ENCODE measurements around the gene FBH1. TPM values are rescaled to one million over a fixed set of nuclear protein-coding genes. Genes with fewer than 3 reads are reported as not detected.
"Not testable (repeated sequence)": the region's sequence is repeated elsewhere in the genome, so short reads cannot be mapped to it uniquely, and the experiment has no call there.

The FBH1 gene
- total RNA-seq, 1 experiment from 2014 or later, result 54.3 TPM

DNA sequence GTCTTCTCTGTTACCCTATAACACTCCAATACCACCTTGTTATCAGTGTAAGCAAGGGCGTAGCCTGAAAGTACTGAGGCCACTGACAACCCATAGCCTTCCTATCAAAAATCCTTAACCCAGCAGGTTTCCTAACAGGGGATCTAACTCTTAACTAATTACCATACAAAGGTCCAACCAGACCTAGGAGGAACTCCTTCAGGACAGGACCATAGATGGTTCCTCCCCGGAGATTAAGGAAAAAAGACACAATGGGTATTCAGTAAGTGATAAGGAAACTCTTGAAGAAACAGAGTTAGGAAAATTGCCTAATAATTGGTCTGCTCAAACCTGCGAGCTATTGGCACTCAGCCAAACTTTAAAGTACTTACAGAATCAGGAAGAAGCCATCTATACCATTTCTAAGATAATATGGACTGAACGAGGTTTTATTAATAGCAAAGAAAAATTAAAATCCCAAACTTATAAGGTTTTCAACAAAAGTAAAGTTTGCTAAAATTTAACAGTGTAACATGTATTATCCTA lies 22.9 kb upstream of the FBH1 start:
- H3K36me3 ChIP-seq, H3K4me3 ChIP-seq, H3K27me3 ChIP-seq, DNase-seq, H3K9me3 ChIP-seq: not testable (repeated sequence)

DNA sequence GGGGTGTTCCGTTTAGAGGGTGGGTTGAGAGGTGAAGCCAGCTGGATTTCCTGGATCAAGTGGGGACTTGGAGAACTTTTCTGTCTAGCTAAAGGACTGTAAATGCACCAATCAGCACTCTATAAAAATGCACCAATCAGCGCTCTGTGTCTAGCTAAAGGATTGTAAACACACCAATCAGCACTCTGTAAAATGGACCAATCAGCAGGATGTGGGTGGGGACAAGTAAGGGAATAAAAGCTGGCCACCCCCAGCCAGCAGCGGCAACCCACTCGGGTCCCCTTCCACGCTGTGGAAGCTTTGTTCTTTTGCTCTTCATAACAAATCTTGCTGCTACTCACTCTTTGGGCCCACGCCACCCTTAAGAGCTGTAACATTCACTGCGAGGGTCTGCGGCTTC lies 21.7 kb upstream of the FBH1 start:
- not testable (repeated sequence) for H3K9me3 ChIP-seq, H3K36me3 ChIP-seq, H3K4me3 ChIP-seq, H3K27me3 ChIP-seq, DNase-seq

DNA sequence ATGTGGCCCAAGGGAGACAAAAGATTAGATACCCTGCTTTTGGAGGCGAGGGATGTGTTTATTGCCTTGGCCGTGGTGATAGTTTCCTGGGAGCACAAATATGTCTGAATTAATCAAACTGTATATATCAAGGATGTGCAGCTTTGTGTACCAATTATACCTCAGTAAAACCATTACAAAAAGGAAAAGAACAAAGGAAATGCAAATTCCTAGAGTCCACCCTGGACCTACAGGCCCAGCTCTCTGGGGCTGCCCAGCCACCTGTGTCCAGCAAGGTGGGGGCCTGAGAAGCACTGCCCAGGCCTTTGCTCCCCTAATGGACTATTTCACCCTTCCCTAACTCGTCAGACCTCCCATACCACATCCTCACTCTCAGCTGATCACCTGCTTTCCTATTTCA lies 20.9 kb upstream of the FBH1 start:
- H3K9me3 ChIP-seq, result peaks cover 3% of the 10 kb centered on the region
- no peak overlapping the region for H3K4me3 ChIP-seq
- DNase-seq, result no peak
- H3K36me3 ChIP-seq, result no peaks in the 10 kb centered on the region
- no peaks in the 10 kb centered on the region for H3K27me3 ChIP-seq

DNA sequence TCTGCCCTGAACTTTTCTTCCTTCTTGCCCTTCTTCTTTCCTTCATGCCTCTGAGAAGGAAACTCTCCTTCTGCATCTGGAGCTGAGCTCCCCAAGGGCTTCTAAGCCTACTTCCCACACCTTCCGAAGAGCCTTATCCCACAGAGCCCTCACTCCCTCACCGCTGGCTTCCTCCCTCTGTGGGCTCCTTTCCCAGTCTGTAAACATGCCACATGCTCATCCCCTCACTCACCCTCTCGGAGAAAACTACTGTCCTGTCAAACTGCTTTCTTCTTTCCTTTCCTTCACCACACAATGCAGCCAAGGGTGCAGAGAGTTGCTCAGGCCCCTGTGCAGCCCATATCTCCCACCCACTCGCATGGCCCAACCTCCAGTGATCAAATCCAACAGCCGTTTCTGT lies 18.4 kb upstream of the FBH1 start:
- no peaks in the 10 kb centered on the region for H3K27me3 ChIP-seq
- DNase-seq, result no peak

DNA sequence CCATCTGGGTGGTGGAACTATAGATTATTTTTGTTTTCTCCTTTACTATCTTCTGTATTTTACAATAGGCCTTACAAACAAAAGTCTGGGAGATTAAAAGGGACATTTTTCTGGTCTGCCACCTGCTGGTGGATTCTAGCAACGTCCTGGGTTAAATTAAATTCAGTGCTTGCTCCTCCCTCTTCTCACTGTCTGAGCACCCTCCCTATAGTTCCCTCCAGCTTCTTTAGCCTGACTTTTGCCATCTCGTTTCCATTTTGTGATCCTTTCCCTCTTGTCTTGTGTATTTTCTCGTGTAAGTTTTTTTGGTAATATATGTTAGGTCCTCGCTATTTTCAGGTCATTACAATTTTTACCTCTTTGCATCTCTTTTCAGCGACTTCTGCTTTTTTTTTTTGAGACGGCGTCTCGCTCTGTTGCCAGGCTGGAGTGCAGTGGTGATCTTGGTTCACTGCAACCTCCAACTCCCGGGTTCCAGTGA lies 16.5 kb upstream of the FBH1 start:
- Histone ChIP-seq H3K4me3 (no peak overlapping the region), H3K9me3 (peaks cover 2% of the 10 kb centered on the region), H3K36me3 (peaks cover 18% of the 10 kb centered on the region), H3K27me3 (no peaks in the 10 kb centered on the region)
- DNase-seq, result peak; percentile 32

More for the DNA sequence above, 18.4 kb upstream of the FBH1 start:
- peaks cover 7% of the 10 kb centered on the region; the same call in 1 of the 2 replicates for H3K36me3 ChIP-seq
- peaks cover 3% of the 10 kb centered on the region for H3K9me3 ChIP-seq
- H3K4me3 ChIP-seq, result no peak overlapping the region

DNA sequence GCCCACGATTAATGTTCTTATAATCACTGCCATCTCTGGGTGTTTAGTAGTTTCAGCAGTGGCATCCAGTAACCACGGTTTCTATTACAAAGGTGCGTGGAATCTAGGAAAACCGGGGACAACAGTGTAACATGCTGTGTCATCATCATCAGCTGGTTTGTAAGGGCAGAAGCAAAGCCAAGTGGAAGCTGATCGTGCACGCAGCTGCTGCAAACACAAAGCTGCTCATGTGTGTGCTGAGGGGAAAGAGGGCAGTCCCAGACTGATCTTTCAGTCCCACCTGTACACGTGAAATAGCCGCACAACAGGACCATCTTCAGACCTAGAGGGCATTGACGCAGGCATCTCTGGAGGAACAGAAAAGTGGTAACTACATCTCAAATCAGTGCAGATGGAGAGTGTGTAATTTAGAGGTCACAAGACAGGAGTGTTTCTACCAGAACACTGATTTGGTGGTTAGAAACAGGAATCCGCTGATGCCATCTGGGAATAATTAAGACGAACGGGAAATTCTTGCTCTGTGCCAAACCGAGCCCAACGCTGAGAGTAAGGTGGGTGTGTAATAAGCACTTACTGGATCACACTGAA lies 13.8 kb upstream of the FBH1 start:
- Histone ChIP-seq H3K36me3 (peaks cover 18% of the 10 kb centered on the region), H3K4me3 (no peak overlapping the region), H3K27me3 (no peaks in the 10 kb centered on the region), H3K9me3 (no peaks in the 10 kb centered on the region)
- no peak for DNase-seq

DNA sequence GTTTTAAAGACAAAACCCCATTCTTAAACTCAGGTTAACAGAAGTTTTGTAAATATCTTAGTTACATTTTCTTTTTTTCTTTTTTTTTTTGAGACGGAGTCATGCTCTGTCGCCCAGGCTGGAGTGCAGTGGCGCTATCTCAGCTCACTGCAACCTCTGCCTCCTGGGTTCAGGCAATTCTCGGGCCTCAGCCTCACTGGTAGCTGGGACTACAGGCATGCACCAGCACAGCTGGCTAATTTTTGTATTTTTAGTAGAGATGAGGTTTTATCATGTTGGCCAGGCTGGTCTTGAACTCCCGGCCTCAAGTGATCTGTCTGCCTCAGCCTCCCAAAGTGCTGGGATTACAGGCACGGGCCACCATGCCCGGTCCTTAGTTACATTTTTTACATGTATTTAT lies 13.0 kb upstream of the FBH1 start:
- not testable (repeated sequence) for H3K4me3 ChIP-seq, H3K9me3 ChIP-seq, H3K27me3 ChIP-seq, DNase-seq
- peaks cover 23% of the 10 kb centered on the region for H3K36me3 ChIP-seq

DNA sequence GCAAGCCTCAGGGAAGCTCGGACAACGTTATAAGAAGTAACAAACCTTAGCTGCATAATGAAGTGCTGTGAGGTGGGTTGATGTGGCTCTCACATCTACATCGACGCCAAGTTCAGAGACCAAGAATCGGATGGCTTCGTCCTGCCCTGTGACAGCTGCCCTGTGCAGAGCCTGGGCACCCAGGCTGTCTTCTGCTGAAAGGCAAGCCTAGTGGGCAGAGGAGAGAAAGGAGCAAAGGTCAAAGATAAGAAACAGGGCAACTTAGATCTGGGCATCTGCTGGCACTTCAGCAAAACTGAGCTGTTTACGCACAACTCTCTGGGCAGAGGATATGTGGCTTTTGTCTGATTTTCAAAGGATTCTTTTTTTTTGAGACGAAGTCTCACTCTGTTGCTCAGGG lies 7.1 kb upstream of the FBH1 start:
- no peaks in the 10 kb centered on the region for H3K27me3 ChIP-seq
- H3K9me3 ChIP-seq, result no peaks in the 10 kb centered on the region
- no peak for DNase-seq
- no peak overlapping the region for H3K4me3 ChIP-seq
- peaks cover 52% of the 10 kb centered on the region for H3K36me3 ChIP-seq

DNA sequence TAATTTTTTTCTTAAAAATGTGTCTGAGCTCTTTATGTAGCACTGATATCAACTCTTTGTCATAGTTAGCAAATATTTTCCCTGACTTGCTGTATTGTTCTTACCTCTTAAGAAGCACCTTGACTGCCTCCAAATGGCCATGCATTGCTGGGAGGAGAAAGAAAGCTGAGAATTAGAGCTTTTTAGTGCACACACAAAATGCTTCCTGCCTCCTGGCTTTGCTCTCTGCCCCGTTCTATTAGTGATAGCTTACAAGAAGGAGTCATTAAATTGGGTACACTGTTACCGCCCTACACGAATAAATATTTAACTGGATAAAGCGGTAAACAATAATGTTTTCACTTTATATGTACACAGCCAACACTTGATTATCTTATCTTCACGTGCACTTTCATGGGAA lies 4.4 kb upstream of the FBH1 start:
- H3K36me3 ChIP-seq, result peaks cover 50% of the 10 kb centered on the region
- no peaks in the 10 kb centered on the region for H3K27me3 ChIP-seq
- H3K4me3 ChIP-seq, result no peak overlapping the region
- no peaks in the 10 kb centered on the region for H3K9me3 ChIP-seq
- DNase-seq, result no peak

DNA sequence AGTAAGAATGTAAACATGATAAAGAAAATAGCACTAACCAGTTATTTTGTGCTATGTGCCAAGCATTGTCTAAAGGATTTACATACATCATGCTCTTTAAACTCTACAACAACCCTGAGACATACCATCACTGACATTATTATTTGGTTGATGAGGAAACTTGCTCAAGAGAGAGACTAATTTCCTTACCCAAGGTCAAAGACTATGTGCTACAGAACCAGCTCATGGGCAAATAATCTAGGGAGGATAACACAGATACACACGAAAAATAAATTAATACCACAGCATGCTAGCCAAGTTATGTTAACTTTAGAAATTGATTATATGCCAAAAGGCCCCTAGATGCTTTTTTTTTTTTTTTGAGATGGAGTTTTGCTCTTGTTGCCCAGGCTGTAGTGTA lies 3.0 kb upstream of the FBH1 start:
- H3K9me3 ChIP-seq, result no peaks in the 10 kb centered on the region
- no peak overlapping the region for H3K4me3 ChIP-seq
- H3K27me3 ChIP-seq, result no peaks in the 10 kb centered on the region
- DNase-seq, result no peak
- H3K36me3 ChIP-seq, result peaks cover 50% of the 10 kb centered on the region

DNA sequence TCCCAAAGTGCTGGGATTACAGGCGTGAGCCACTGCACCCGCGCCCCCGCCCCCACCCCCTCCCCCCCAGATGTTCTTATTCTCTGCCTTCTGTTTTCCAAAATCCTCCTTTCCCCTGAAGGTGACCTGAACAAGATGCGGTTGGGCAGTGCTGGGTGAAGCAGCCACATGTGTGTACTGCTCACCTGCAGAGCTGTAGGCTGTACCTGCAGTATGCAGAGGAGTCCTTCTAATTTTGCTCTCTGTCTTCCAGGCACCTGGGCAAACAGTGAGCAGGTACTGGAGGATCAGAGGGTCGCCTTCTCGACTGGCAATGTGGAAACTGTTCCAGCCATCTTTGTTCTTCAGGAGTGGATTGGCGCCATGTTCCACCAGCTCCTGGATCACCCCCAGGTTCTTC lies 2.4 kb upstream of the FBH1 start:
- peaks cover 50% of the 10 kb centered on the region for H3K36me3 ChIP-seq
- H3K9me3 ChIP-seq, result no peaks in the 10 kb centered on the region
- H3K27me3 ChIP-seq, result no peaks in the 10 kb centered on the region
- no peak for DNase-seq
- H3K4me3 ChIP-seq, result no peak overlapping the region

DNA sequence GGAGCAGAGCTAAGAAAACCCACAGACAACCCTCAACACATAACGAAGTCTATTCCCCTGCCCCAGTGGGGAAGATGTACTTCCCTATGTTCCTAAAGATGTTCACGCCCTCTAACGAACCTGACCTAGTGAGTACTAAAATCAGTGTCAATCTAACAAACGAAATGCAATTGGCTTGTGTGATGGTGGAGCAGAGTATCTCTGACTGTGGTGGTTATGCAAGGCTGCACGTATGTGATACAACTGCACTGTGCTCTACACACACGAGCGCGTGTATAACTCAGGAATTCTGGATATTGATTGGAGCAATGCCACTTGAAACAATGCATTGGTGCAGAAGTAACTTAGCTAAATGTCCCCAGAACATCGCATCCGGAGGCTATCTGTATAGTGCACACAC lies 1.7 kb upstream of the FBH1 start:
- H3K4me3 ChIP-seq, result peak overlapping the region; percentile 93
- no peaks in the 10 kb centered on the region for H3K9me3 ChIP-seq
- DNase-seq, result no peak
- no peaks in the 10 kb centered on the region for H3K27me3 ChIP-seq
- peaks cover 50% of the 10 kb centered on the region for H3K36me3 ChIP-seq

DNA sequence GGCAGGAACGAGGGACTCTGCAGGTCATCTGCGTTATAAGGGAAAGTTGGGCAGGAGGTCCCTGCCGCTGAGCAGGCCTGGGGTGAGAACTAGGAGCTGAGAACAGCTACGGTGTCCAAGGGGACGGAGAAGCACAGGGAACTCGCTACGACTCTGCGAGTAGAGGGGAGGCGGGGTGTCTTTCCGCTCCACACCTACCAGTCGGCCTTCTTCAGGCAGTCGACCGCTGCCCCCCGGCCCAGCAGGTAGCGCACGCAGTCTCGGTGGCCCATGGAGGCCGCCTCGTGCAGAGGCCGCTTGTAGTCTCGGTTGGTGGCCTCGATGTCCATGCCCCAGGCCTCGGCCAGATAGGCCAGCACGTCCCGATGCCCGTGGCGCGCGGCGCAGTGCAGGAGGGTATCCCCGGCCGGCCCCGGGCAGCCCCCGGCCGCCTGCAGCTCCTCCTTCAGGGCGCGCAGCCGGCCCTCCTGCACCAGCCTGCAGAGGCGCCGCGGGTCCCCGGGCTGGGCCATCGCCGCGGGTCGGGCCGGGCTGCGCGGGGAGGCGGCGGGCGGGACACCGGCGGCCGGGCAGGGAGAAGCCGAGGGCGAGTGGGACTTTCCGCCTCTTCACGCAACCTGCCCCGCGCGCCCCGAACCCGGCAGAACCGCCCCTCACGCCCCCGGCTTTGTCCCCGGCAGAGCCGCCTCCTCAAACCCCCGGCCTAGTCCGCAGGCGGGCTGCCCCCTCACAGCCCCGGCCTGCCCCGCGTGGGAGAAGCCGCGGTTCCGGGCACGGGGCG lies 1.0 kb upstream of the FBH1 start:
- peak; percentile 39 for DNase-seq
- H3K4me3 ChIP-seq, result peak overlapping the region; percentile 93
- no peaks in the 10 kb centered on the region for H3K9me3 ChIP-seq
- peaks cover 50% of the 10 kb centered on the region for H3K36me3 ChIP-seq
- H3K27me3 ChIP-seq, result no peaks in the 10 kb centered on the region

DNA sequence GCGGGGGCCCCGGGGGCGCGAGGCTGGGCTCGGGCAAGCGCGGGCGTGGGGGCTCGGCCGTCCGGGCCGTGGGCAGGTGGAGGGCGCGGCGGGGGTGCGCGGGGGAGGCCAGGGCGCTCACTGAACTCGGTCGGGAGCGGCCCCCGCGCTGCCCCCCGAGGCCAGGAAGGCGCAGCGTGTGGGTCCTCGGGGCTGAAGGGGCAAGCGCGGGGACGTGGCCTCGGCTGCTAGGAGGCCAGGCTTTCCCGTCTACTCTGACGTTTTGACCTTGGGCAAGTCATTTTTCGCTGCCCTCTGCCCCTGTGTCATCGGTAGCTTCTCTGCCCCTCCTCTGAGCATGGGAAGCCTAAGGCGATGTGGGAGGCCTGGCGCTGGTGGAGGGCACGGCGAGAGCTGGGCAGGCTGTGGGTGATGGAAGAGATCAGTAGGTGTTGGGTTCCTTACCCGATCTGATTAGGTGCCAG lies 441 bp downstream of the FBH1 start:
- Histone ChIP-seq H3K4me3 (peak overlapping the region; percentile 74), H3K9me3 (no peaks in the 10 kb centered on the region), H3K27me3 (no peaks in the 10 kb centered on the region), H3K36me3 (peaks cover 56% of the 10 kb centered on the region)
- peak; percentile 18 for DNase-seq

DNA sequence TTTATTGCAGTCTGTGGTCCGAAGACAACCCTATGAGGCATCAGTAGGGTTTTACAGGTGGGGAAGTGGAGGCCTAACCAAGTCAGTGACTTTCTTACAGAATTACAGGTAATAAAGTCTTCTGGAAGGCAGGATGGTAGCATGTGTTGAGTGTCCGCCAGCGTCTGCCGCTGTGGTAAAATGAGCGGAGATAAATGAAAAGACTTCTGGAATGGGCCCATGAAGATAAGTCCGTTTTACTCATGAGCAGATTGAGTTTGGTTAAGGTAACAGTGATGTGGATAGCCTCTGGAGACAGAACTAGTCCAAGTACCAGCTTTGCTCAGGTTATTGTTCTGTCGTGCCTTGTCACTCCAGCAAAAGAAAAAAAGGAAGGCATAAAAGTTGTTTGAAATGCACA lies 966 bp downstream of the FBH1 start:
- Histone ChIP-seq H3K9me3 (no peaks in the 10 kb centered on the region), H3K36me3 (peaks cover 55% of the 10 kb centered on the region), H3K4me3 (peak overlapping the region; percentile 74), H3K27me3 (no peaks in the 10 kb centered on the region)
- no peak for DNase-seq

DNA sequence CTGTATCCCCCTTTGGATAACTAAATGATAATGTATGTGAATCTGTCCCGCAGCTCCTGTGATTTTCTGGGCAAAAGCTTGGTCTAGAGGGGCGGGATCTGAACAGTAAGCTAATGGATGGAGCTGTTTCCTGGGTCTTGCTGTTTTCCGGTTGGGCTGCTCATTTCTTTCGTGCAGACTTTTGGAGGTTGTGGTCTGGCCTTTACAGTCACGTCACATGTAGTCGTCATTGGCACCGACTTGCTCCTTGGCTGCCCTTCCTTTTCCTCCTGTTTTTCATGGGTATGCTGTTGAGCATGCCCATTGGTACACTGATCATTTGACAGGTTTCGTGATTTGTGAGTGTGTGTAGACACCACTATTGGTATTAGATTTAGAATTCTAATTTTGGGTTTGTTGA lies 2.0 kb downstream of the FBH1 start:
- Histone ChIP-seq H3K9me3 (no peaks in the 10 kb centered on the region), H3K4me3 (no peak overlapping the region), H3K27me3 (no peaks in the 10 kb centered on the region), H3K36me3 (peaks cover 50% of the 10 kb centered on the region)
- no peak for DNase-seq

DNA sequence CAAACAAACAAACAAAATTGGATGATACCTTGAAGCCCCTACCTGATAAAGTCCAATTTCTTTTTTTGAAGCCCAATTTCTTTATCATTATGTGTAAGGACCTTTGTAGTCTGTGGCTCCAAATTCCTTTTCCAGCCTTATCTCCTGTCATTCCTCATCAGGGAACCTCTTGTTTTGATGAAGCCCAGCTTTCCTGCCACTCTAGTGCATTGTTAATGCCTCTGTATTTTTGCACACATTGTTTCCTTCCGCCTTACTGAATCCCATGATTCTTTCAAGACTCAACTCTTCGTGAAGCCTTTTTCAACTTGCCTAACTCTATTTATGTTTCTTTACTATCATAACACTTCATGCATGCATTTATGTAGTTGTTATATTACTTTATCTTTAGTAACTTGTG lies 3.3 kb downstream of the FBH1 start:
- no peaks in the 10 kb centered on the region for H3K9me3 ChIP-seq
- H3K36me3 ChIP-seq, result peaks cover 46% of the 10 kb centered on the region
- H3K27me3 ChIP-seq, result no peaks in the 10 kb centered on the region
- DNase-seq, result no peak
- no peak overlapping the region for H3K4me3 ChIP-seq

DNA sequence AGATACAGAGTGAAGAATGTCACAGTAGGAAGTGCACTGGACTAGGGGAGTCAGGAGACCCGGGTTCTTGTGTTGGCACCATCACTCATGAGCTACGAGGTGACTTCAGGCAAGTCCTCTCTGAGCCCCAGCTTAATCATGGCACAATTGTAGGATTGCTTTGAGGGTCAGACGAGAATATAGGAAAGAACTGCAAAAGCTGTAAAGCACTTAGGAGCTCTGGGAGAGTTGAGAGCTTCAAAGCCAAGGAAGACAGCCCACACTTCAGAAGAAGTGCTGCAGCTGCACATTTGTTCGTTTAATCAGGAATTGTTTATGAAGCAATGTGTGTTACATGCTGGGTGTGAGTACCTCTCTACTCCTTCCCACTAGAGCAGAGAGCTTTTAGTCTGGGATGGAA lies 4.4 kb downstream of the FBH1 start:
- Histone ChIP-seq H3K36me3 (peaks cover 46% of the 10 kb centered on the region), H3K27me3 (no peaks in the 10 kb centered on the region), H3K9me3 (no peaks in the 10 kb centered on the region), H3K4me3 (no peak overlapping the region)
- DNase-seq, result no peak

All from MG63 (cell line).